Retina (tissue), 1 donor: ENCODE results near the gene POU6F1.
"Not testable (repeated sequence)": the region's sequence is repeated elsewhere in the genome, so short reads cannot be mapped to it uniquely, and the experiment has no call there.

Experiments used
- DNase-seq: peaks from one replicate; pipeline ENCODE4 v3.0.0-alpha.2; 2016

The POU6F1 gene

GRCh38 chr12:51217968-51218606 is at the start of gene POU6F1:
Gene POU6F1, minus strand, starts transcription at chr12:51218062. Its CDS starts 11,226 bp downstream, at chr12:51206836.
- peak; percentile 79 for DNase-seq

GRCh38 chr12:51265024-51265423 is 47.2 kb upstream of the POU6F1 start:
- no peak for DNase-seq

- no peak for DNase-seq
Measured at GRCh38 chr12:51264297-51264696, 46.4 kb upstream of the POU6F1 start.

- DNase-seq: no peak
Measured at GRCh38 chr12:51263341-51263740, 45.5 kb upstream of the POU6F1 start.

- DNase-seq: no peak
Measured at GRCh38 chr12:51262758-51263177, 44.9 kb upstream of the POU6F1 start.

GRCh38 chr12:51259600-51259999 is 41.7 kb upstream of the POU6F1 start:
- DNase-seq: not testable (repeated sequence)

GRCh38 chr12:51254536-51254935 is 36.7 kb upstream of the POU6F1 start:
- DNase-seq: no peak

GRCh38 chr12:51253276-51253675 is 35.4 kb upstream of the POU6F1 start:
- no peak for DNase-seq

- DNase-seq: no peak
Measured at GRCh38 chr12:51247523-51248206, 29.8 kb upstream of the POU6F1 start.

- DNase-seq: no peak
Measured at GRCh38 chr12:51246254-51246853, 28.5 kb upstream of the POU6F1 start.

- DNase-seq: no peak
Measured at GRCh38 chr12:51245476-51246253, 27.8 kb upstream of the POU6F1 start.

GRCh38 chr12:51244269-51244668 is 26.4 kb upstream of the POU6F1 start:
- no peak for DNase-seq

GRCh38 chr12:51242876-51243275 is 25.0 kb upstream of the POU6F1 start:
- no peak for DNase-seq

- DNase-seq: no peak
Measured at GRCh38 chr12:51242120-51242519, 24.3 kb upstream of the POU6F1 start.

GRCh38 chr12:51240971-51241370 is 23.1 kb upstream of the POU6F1 start:
- DNase-seq: no peak

- DNase-seq: peak; percentile 96
Measured at GRCh38 chr12:51238510-51239334, 20.9 kb upstream of the POU6F1 start, which contains the start of gene DAZAP2. Gene DAZAP2, plus strand, starts transcription at chr12:51238826. Its CDS starts 82 bp downstream, at chr12:51238908.

GRCh38 chr12:51238037-51238509 is 20.2 kb upstream of the POU6F1 start:
- DNase-seq: peak; percentile 22

GRCh38 chr12:51234530-51234929 is 16.7 kb upstream of the POU6F1 start:
- no peak for DNase-seq

GRCh38 chr12:51232642-51233041 is 14.8 kb upstream of the POU6F1 start:
- DNase-seq: no peak

GRCh38 chr12:51229116-51229809 is 11.4 kb upstream of the POU6F1 start:
- DNase-seq: no peak

GRCh38 chr12:51227962-51228361 is 10.1 kb upstream of the POU6F1 start:
- no peak for DNase-seq
